Stimulated activated CD4-positive, alpha-beta T cell treated with anti-CD3 and anti-CD28 coated beads, Interleukin-12 subunit alpha, Interleukin-12 subunit beta, amount 100 ng/mL, for 24 hours (primary cell): ENCODE results near the gene DHX29.

Experiments used
- DNase-seq, 2 experiments: peaks; one replicate each; pipeline ENCODE4 v3.0.0-alpha.2; 2020; ENCODE audit warnings: low read depth in 2 of 2

DHX29 gene

GRCh38 chr5:55232985-55233928 is 74.2 kb downstream of the DHX29 start, which contains the start of gene CCNO:
TSS of gene CCNO (minus strand) at chr5:55233608. CDS start at chr5:55233523, 85 bp downstream.
- peak in 1 of 2 experiments; percentile 63 for DNase-seq

GRCh38 chr5:55232271-55232984 is 75.1 kb downstream of the DHX29 start:
- DNase-seq: no peak

GRCh38 chr5:55231919-55232270 is 75.6 kb downstream of the DHX29 start:
- no peak for DNase-seq

DNA sequence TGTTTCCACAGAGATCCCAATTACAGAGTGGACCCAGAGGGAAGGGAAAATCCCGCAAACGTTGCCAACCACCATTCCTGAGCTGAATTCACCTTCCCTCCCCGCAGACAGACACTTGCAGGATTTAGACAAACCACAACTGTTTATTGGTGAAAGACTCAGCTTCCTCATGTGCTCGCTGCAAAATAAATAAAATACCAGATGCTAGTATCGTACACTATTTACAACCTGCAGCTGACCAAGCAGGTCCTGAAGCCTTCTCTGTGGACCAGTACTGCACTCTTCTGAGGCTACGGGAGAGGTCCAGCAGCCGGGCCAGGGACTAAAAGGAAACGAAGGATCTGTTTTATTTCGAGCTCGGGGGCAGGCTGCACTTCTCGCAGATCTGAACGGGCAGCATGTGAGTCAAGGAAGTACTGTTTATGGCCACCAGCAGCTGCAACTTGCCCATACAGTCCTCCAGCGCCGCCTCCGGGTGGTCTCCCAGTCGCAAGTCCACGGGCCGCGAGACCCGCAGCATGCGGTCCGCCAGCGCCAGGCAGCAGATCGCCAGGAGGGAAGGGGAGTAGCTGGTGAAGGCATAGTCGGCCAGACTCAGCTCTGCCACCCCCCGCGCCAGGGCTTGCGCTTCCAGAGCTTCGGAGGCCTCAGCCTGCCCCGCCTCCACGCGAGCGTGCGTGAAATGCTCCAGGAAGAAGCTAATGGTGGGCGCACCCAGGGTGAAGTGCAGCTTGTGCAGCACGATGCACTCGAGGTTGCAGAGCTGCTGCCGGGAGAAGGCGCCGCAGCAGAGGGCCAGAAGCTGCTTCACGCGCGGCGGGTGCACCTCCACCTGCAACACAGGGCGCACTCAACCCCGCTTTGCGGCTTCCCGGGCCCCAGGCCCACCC is 76.2 kb downstream of the DHX29 start:
- DNase-seq: no peak

- no peak for DNase-seq
Measured at GRCh38 chr5:55230086-55230629, 77.3 kb downstream of the DHX29 start.

DNA sequence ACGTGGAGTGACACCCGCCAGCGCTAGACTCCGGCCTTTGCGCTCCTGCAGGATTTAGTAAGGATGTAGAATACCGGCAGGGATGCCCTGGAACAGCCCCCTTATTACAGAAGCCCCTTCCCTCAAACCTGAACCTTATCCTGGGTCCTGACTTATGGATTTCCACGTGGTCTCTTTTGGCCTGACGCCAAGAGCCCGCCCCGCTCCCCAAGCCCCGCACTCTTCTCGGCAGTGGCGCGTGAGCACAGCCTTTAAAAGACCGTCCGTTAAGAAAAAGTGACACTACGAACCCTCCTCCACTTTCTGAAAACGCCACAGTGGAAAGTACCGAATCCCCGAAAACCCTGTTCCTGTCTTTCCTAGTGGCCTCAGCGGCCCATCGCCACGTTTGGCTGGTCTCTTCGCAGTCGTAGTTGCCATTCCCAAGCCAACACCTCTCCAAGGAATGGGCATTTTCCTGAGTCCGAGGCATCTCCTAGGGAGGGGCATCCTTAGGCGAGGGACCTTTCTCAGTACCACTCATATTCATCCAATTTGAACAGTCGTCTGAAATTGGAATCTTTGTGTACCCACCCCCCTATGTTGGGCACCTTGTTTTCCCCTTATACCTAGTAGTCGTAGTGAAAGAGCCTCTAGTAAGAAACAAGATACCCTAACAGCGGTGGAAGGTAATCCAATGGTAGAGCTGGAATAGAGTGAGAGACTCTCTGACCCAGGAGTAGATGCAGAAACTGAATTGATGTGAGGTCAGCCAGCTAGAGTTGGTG is 79.6 kb downstream of the DHX29 start:
- DNase-seq: no peak

DNA sequence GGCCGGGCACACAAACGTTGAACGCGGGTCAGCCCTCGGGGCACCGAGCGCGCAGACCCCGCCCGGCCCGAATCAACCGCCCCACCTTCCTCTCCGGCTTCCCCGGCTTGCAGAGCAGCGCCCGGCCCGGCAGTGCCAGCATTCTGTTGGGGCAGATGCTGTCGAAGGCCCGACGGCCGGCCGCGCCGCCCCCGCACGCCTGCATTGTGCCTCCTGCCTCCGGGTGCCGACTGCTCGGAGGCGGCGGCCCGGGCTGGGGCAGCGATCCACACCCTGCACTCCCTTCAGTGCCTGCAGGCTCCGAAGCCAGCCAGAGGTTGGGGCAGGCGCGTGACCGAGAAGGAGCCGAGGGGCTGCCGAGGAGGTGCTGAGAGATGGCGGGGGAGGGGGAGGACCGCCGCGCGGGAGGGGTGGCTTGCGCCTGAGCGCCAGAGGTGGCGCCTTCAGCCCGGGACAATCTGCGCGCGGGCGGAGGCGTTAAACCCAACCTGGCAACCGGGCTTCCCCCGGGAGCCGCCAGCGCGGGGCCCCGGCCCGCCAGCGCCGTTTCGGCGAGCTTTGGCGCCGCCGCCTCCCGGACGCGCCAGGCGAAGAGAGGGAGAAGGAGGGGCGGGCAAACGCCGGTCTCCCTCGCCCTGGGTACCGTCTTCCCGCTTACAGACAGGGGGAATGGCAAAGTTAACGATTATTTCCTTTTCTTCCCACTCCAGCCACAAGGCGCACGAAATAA is 80.4 kb downstream of the DHX29 start, which contains the start of gene MCIDAS:
TSS of gene MCIDAS (minus strand) at position 382 of the 730 bp plus-strand sequence. CDS start at position 205, 177 bp downstream.
- DNase-seq: peak in 1 of 2 experiments; percentile 59

GRCh38 chr5:55226027-55226933 is 81.2 kb downstream of the DHX29 start:
- peak in 1 of 2 experiments; percentile 72 for DNase-seq

DNA sequence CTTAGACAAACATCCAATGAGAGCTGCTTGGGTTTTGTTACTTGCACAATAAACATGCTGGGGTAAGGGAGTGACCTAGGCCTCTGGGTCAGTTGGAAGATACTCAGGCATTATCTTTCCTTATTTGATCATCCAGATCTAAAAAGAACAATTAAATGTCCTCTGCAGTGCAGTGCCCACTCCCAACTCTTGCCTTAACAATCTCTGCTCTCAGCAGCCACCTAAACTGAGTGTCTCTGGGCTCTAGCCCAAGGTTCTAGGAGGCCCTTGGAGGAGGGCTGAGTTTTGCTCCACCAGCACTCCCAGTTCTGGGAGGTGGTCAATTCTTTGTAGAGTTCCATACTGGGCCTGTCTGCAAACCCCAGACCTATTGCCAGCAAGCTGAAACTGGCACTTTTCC is 82.1 kb downstream of the DHX29 start:
- DNase-seq: no peak

- no peak for DNase-seq
Measured at GRCh38 chr5:55223812-55224240, 83.7 kb downstream of the DHX29 start.

DNA sequence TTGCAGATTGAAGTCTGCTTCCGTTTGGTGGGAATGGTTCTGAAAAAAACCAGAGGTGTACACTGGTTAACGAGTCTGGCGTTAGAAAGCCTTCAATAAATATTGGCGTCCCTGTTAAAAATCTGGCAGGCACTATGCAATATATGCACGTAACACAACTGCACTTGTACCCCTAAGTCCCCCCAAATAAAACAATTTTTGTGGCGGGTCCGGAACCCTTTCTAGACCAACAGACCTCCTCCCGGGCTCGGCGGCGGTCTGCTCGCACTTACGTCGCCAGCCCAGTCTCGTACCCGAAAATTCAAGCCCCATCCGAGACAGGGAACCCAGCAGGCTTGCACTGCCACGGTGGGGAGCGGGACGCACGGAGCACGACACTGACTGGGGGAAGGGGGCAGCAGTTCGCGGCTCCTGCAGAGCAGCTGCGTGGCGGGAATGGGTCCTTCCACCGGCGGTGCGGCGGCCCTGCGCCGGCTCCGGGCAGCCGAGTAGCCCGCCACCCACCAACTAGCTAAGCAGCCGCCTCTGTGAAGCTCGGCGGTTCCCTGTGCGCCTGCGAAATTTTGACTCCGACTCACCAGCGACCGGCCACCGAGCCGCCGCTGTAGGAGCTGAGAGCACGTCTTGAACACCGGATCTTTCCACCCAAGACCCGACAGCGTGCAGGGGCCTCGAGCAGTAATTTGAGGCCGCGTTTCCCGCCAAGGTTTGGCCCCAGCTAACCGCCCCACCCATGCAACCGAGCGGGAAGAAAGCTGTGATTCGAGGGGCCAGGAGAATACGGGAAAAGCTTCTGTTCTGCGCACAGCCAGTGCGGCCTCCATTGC is 84.3 kb downstream of the DHX29 start:
- no peak for DNase-seq

DNA sequence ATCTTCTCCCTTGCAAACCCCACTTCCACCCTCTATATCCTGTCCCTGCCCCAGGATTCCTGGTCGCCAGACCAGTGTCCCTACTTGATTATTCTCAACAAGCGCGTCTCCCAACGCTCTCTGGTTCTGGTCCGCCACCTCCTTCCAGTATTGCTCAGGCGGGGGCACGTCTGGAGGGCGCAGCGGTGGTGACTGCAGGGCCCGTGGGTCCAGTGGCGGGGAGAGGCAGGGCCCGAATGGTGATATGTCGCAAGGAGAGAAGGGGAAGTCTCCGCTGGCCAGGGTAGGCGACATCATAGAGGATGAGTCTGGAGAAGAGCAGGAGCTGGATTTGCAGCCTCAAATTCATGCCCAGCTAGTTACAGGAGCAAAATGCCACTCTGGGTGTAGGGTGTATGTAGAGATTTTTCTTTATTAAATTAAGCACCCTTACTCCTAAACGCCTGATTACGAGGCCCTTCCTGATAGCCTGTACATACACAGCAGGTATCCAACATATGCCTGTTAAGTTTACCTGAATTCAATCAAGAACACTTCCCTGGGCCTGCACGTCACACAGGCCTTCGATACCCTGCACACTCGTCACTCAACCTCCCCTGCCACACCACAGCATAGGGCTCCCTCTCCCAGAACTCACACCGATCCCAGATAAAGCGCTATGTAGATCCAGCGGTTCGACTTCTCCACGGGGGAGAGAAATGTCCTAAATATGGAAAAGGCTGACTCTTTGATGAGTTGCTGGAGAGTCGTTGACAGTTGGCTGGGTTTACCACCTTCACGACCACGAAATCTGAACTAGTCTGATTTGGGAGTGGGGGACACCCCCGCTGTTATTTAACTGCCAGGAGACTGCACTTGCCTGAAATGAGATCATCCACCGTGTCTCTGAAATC is 85.2 kb downstream of the DHX29 start:
- no peak for DNase-seq

GRCh38 chr5:55220433-55221185 is 86.9 kb downstream of the DHX29 start:
- no peak for DNase-seq

GRCh38 chr5:55219770-55220169 is 87.7 kb downstream of the DHX29 start:
- DNase-seq: no peak

- DNase-seq: no peak
Measured at GRCh38 chr5:55218967-55219366, 88.5 kb downstream of the DHX29 start.
